A673 (cell line): Measurements from ENCODE around the gene SLC4A9. TPM values are rescaled to one million over a fixed set of nuclear protein-coding genes. Genes with fewer than 3 reads are reported as not detected.

Experiments
- BruUV-seq: library from RNA; stranded (reverse); fragments of 400-500 nt; replicated peaks from 2 replicates; lab custom pipeline; 2021; lab: Mats Ljungman, UMichigan
- CTCF ChIA-PET: fragments of 300-600 bp; sonication (Branson Sonifier 250); formaldehyde crosslinking; loops from one replicate; lab custom pipeline; 2022; ENCODE audit warnings: antibody characterized with exemption; lab: Charles Lee
- POLR2A ChIA-PET: fragments of 300-600 bp; sonication (Branson Sonifier 250); formaldehyde crosslinking; loops from one replicate; lab custom pipeline; 2022; ENCODE audit warnings: antibody characterized with exemption; ENCODE audit not compliant: low non-redundant PET; lab: Charles Lee
- DNase-seq: peaks from one replicate; pipeline ENCODE4 v3.0.0-alpha.2; 2015; ENCODE audit warnings: low spot score
- H3K27ac ChIP-seq: fragments of 200-600 bp; sonication (generic); 2 replicates; pipeline ENCODE4 v1.5.1; 2016; ENCODE audit warnings: mixed run types, low read depth, mild to moderate bottlenecking, mixed read lengths, antibody characterized with exemption, low read length; ENCODE audit not compliant: poor library complexity, severe bottlenecking
- H3K27me3 ChIP-seq: fragments of 200-600 bp; sonication (generic); replicated peaks from 2 replicates; pipeline ENCODE4 v1.6.1; 2017; ENCODE audit warnings: mixed run types, low read depth, mild to moderate bottlenecking, mixed read lengths, antibody characterized with exemption, low read length; ENCODE audit not compliant: insufficient read depth, poor library complexity
- H3K36me3 ChIP-seq: fragments of 200-600 bp; sonication (generic); 2 replicates; pipeline ENCODE4 v1.6.1; 2016; ENCODE audit warnings: mixed run types, mild to moderate bottlenecking, mixed read lengths, antibody characterized with exemption, low read length; ENCODE audit not compliant: insufficient read depth, poor library complexity, severe bottlenecking
- H3K4me1 ChIP-seq: fragments of 200-600 bp; sonication (generic); 2 replicates; pipeline ENCODE4 v1.6.1; 2017; ENCODE audit warnings: mixed run types, mild to moderate bottlenecking, mixed read lengths, antibody characterized with exemption, low read length; ENCODE audit not compliant: insufficient read depth, poor library complexity, severe bottlenecking
- H3K4me3 ChIP-seq: fragments of 200-600 bp; sonication (generic); 2 replicates; pipeline ENCODE4 v1.5.1; 2016; ENCODE audit warnings: low read depth, mixed run types, mild to moderate bottlenecking, mixed read lengths, low read length; ENCODE audit not compliant: poor library complexity, severe bottlenecking
- H3K9me3 ChIP-seq: fragments of 200-600 bp; sonication (generic); 2 replicates; pipeline ENCODE4 v1.6.1; 2016; ENCODE audit warnings: mixed run types, low read depth, mild to moderate bottlenecking, mixed read lengths, antibody characterized with exemption, low read length; ENCODE audit not compliant: poor library complexity, severe bottlenecking
- CTCF ChIP-seq: fragments of 300-800, 200-600 bp; sonication (generic); conservative IDR thresholded peaks from 2 replicates; pipeline ENCODE4 v1.5.1; 2017; ENCODE audit warnings: low read depth, mild to moderate bottlenecking, antibody characterized with exemption, low read length, moderate library complexity, mixed read lengths
- EZH2 ChIP-seq: fragments of 200-600 bp; sonication (generic); IDR thresholded peaks from 2 replicates; pipeline ENCODE4 v1.6.1; 2017; ENCODE audit warnings: borderline replicate concordance, low read depth, mild to moderate bottlenecking, mixed read lengths, antibody characterized with exemption, low read length; ENCODE audit not compliant: poor library complexity, severe bottlenecking
- intact Hi-C: fragments of 100-400 bp; cut with micrococcal nuclease; formaldehyde crosslinking; loops from one replicate; pipeline ENCODE4 v1.10.0; 2022; ENCODE audit not compliant: unreplicated experiment
- total RNA-seq: library from RNA; stranded (reverse); gene quantifications from 2 replicates; pipeline ENCODE4 v1.2.3, GENCODE V29; 2021

SLC4A9 gene
- total RNA-seq, 1 experiment from 2014 or later: not detected

- BruUV-seq: no TSS peak
- ChIA-PET CTCF (no interaction called here), POLR2A (no interaction called here)
- peak overlapping the region; percentile 75 for H3K27ac ChIP-seq
- H3K4me3 ChIP-seq: no peak overlapping the region
- DNase-seq: peak; percentile 77
- intact Hi-C loops: no loop called here
- H3K36me3 ChIP-seq: no peaks in the 10 kb centered on the region
- no peak for TF ChIP-seq CTCF
- no peak for TF ChIP-seq EZH2
- H3K9me3 ChIP-seq: no peaks in the 10 kb centered on the region
- H3K4me1 ChIP-seq: peaks cover 22% of the 10 kb centered on the region
- no peaks in the 10 kb centered on the region for H3K27me3 ChIP-seq
These were observed 47.8 kb upstream of the SLC4A9 start for GRCh38 chr5:140312067-140312790.

- H3K4me3 ChIP-seq: no peak overlapping the region
- TF ChIP-seq CTCF (no peak), EZH2 (no peak)
- H3K4me1 ChIP-seq: peaks cover 22% of the 10 kb centered on the region
- intact Hi-C loops: no loop called here
- CTCF ChIA-PET: no interaction called here
- no peaks in the 10 kb centered on the region for H3K36me3 ChIP-seq
- POLR2A ChIA-PET: no interaction called here
- peak overlapping the region; percentile 75 for H3K27ac ChIP-seq
- BruUV-seq: no TSS peak
- DNase-seq: no peak
- no peaks in the 10 kb centered on the region for H3K9me3 ChIP-seq
- H3K27me3 ChIP-seq: no peaks in the 10 kb centered on the region
These were observed 47.2 kb upstream of the SLC4A9 start for GRCh38 chr5:140312791-140313189.

- DNase-seq: no peak
- Histone ChIP-seq H3K9me3 (no peaks in the 10 kb centered on the region), H3K36me3 (no peaks in the 10 kb centered on the region), H3K27me3 (no peaks in the 10 kb centered on the region), H3K4me1 (peaks cover 2% of the 10 kb centered on the region), H3K4me3 (no peak overlapping the region), H3K27ac (no peak overlapping the region)
- intact Hi-C loops: no loop called here
- TF ChIP-seq CTCF (no peak), EZH2 (no peak)
- no TSS peak for BruUV-seq
- ChIA-PET CTCF (no interaction called here), POLR2A (interaction anchor here (0.7 kb wide), 1 partner anchor 11 kb away, joined by 3 read pairs; no protein-coding TSS in a partner anchor)
These were observed 42.1 kb upstream of the SLC4A9 start for GRCh38 chr5:140317859-140318258.
